ES-I3 (cell line): ENCODE measurements around the gene SPECC1L.
"Not testable (repeated sequence)": the region's sequence is repeated elsewhere in the genome, so short reads cannot be mapped to it uniquely, and the experiment has no call there.

Experiments
- H3K36me3 ChIP-seq: 2 replicates; pipeline ENCODE4 v1.6.1; 2013; ENCODE audit warnings: mild to moderate bottlenecking, low read length, control low read depth, moderate library complexity; ENCODE audit not compliant: insufficient read depth
- H3K4me1 ChIP-seq: 2 replicates; pipeline ENCODE4 v1.6.1; 2013; ENCODE audit warnings: mild to moderate bottlenecking, control low read depth, low read length; ENCODE audit not compliant: insufficient read depth
- H3K9ac ChIP-seq: 2 replicates; pipeline ENCODE4 v1.6.1; 2013; ENCODE audit warnings: low read depth, mild to moderate bottlenecking, low read length, moderate library complexity
- H3K9me3 ChIP-seq: 2 replicates; pipeline ENCODE4 v1.6.1; 2013; ENCODE audit warnings: mild to moderate bottlenecking, low read length, moderate library complexity; ENCODE audit not compliant: control insufficient read depth, insufficient read depth

The SPECC1L gene

DNA sequence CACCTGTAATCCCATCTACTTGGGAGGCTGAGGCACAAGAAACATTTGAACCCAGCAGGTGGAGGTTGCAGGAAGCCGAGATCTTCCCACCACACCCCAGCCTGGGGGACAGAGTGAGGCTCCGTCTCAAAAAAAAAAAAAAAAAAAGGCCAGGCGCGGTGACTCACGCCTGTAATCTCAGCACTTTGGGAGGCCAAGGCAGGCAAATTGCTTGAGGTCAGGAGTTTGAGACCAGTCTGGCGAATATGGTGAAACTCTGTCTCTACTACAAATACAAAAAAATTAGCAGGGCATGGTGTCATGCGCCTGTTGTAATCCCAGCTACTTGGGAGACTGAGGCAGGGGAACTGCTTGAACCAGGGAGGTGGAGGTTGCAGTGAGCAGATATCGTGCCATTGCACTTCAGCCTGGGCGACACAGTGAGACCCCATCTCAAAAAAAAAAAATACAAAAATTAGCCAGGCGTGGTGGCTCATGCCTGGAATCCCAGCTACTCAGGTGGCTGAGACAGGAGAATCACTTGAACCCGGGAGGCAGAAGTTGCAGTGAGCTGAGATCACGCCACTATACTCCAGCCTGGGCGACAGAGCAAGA, 32.4 kb upstream of the SPECC1L start:
- peaks cover 10% of the 10 kb centered on the region; the same call in 1 of the 2 replicates for H3K4me1 ChIP-seq
- H3K9me3 ChIP-seq, H3K9ac ChIP-seq, H3K36me3 ChIP-seq: not testable (repeated sequence)

DNA sequence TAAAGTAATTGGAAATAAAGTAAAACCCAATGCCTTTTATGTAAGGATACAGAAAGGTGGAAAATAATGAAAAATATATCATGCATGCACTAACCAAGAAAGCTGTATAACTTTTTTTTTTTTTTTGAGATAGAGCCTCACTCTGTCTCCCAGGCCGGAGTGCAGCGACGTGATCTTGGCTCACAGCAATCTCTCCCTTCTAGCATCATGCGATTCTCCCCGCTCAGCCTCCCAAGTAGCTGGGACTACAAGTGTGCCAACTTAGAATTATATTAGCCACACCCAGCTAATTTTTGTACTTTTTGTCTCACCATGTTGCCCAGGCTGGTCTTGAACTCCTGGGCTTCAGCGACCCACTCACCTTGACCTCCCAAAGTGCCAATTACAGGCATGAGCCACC, 30.2 kb upstream of the SPECC1L start:
- no peaks in the 10 kb centered on the region for H3K9me3 ChIP-seq
- H3K36me3 ChIP-seq: no peaks in the 10 kb centered on the region
- peaks cover 15% of the 10 kb centered on the region; the same call in 1 of the 2 replicates for H3K4me1 ChIP-seq
- H3K9ac ChIP-seq: no peak overlapping the region

DNA sequence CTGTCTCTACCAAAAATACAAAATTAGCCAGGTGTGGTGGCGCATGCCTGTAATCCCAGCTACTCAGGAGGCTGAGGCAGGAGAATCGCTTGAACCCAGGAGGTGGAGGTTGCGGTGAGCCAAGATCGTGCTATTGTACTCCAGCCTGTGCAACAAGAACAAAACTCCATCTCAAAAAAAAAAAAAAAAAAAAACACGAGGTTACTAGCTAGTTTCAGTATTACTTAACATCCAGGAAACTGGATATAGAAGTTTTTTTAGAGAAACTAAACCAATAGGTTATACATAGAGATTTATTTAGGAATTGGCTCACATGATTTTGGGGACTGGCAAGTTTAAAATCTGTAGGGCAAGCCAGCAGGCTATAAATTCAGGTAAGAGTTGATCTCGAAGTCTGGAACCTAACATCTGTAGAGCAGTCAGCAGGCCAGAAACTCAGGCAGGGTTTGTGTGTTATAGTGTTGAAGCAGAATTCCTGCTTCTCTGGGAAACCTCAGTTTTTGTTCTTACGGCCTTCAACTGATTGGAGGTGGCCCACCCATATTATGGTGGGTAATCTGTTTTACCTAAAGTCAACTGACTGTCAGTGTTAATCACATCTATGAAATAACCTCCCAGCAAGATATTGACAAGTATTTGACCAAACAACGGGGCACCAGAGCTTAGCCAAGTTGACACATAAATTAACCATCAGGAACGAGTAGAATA, 29.5 kb upstream of the SPECC1L start:
- not testable (repeated sequence) for H3K36me3 ChIP-seq, H3K9me3 ChIP-seq, H3K9ac ChIP-seq
- H3K4me1 ChIP-seq: peaks cover 15% of the 10 kb centered on the region; the same call in 1 of the 2 replicates

DNA sequence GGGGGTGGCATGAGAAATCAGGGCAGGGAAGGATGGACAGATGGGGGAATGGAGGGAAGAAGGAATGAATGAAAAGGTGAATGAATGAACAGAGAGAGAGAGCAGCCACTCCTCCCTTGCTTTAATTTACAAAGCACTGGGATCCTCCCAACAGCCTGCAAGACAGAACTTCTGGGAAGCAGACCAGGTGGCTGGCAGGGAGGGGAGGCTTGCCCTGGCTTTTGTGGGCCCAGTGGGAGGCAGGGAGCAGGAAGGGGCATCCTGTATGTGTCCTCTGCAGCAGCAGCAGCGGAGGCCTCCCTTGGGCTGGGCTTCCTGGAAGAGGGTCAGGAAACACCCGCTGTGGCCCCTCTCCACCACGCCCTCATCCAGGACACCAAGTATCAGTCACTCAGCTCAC, 27.2 kb upstream of the SPECC1L start:
- not testable (repeated sequence) for H3K9ac ChIP-seq, H3K9me3 ChIP-seq, H3K36me3 ChIP-seq
- H3K4me1 ChIP-seq: peaks cover 18% of the 10 kb centered on the region; the same call in 1 of the 2 replicates

DNA sequence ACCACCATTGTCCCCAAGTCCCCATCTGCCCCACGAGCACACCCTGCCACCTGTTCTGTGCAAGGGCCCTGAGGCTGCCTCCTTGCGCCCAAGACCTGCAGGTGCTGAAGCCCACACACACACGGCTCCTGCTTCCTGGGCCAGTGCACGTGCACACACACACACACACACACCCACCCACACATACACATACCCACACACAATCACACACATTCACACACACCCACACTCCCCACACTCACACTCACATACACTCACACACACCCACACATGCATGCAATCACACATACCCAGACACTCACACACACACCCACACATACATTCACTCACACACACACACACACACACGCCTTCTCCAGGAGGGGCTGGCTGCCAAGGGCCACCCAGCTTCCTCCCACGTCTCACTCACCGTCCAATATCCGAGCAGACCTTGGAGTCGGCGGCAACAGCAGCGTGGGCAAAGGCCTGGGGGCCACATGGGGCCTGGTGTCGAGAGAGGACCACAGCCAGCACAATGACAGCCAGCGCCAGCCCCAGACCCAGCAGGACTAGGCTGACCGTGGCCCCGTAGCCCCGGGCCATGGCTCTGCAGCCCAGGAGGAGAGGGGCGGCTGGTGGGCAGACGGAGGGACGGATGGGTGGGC, 26.4 kb upstream of the SPECC1L start:
- H3K9ac ChIP-seq: no peak overlapping the region
- no peaks in the 10 kb centered on the region for H3K36me3 ChIP-seq
- peaks cover 18% of the 10 kb centered on the region; the same call in 1 of the 2 replicates for H3K4me1 ChIP-seq
- no peaks in the 10 kb centered on the region for H3K9me3 ChIP-seq

DNA sequence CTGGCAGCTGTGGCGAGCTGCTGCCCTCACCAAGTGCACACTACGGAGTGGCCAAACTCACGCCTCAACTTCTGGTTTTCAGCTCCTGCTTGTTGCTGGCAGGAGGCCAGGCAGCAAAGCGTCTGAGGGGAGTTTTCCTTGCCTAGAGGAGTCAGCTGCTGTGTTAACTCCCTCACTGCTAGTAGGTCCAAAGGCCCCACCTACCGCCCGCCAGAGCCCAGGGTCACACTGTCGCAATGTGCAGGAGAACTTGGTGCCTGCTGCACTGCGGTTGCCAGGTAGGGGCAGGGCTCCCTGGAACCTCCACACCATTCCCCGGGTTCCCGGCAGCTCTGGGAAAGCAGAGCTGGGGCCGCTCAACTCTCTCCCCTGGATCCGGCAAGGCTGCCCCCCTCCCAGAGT, 25.6 kb upstream of the SPECC1L start, which contains the start of gene GGT5:
TSS of gene GGT5 (minus strand) at position 53 of the 402 bp plus-strand sequence. CDS start 357 bp downstream, outside the sequence.
- not testable (repeated sequence) for H3K9ac ChIP-seq, H3K36me3 ChIP-seq, H3K9me3 ChIP-seq
- H3K4me1 ChIP-seq: peaks cover 18% of the 10 kb centered on the region; the same call in 1 of the 2 replicates

DNA sequence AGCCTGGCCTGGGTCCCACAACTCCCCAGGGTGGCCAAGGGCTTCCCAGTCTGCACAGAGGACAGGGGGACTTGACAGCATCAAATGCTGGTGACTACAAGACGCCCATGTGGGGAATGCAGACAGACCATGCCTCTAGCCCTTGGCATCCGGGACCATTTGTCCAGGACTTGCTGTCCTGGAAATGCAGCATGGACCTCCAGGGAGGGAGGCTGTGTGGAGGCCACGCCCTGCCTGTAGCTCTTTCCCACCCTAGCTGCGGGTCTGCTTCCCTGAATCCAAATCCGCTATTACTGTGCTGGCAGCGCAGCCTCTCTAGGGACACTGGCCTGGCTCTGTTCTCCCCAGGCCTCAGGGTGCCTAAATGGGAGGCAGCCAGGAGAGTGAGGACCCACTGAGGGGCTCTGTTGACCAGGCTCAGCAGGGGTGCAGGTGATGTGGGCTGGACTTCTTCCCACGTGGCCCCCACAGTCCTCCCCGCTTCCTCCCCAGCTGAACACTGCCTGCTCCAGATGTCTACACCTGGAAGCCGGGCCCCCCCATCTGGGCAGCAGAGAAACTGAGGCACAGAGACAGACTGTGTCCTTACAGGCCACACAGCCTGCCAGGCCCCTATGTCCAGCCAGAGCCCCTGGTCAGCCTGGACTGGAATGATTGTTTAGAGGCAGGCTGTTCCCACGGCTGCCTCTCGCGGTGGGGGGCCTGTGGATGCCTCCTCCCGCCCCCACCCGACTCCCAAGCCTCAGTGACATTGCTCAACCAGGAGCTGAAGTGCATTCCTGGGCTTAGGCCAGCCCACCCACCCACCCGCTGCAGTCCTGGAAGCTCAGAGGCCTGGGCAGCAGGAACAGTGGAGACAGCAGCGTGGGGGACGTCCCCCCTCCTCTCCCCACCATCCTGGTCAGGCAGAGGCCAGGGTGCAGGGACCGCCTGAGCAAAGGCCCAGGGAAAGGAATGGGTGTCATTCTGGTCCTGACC, 24.8 kb upstream of the SPECC1L start:
- not testable (repeated sequence) for H3K9ac ChIP-seq

DNA sequence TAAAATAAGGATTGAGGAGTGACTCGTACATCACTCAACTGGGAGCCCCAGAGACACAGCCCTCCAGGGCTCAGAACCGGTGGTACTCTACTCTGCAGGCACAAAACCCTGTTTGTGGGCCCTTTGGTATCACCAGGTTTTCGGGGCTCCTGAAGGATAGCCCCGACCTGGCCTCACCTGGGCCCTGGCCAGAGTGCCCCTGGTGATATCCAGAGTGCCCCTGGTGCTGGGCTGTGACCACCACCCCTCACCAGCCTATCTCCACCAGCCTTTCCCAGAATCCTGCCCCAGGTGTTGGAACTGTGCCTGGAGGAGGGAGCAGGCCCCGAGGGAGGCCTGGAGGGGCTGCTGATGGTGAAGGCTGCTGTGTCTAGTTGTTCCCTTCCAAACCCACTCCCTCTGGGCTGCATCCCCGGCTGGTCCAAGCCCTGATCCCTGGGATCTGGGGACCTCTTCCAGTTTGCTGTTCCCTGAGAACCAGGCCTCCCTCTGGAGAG, 23.6 kb upstream of the SPECC1L start:
- Histone ChIP-seq H3K36me3 (no peaks in the 10 kb centered on the region), H3K9ac (no peak overlapping the region), H3K4me1 (peaks cover 18% of the 10 kb centered on the region; the same call in 1 of the 2 replicates), H3K9me3 (no peaks in the 10 kb centered on the region)

More for the DNA sequence above, 24.8 kb upstream of the SPECC1L start:
- peaks cover 18% of the 10 kb centered on the region; the same call in 1 of the 2 replicates for H3K4me1 ChIP-seq
- not testable (repeated sequence) for H3K36me3 ChIP-seq, H3K9me3 ChIP-seq

DNA sequence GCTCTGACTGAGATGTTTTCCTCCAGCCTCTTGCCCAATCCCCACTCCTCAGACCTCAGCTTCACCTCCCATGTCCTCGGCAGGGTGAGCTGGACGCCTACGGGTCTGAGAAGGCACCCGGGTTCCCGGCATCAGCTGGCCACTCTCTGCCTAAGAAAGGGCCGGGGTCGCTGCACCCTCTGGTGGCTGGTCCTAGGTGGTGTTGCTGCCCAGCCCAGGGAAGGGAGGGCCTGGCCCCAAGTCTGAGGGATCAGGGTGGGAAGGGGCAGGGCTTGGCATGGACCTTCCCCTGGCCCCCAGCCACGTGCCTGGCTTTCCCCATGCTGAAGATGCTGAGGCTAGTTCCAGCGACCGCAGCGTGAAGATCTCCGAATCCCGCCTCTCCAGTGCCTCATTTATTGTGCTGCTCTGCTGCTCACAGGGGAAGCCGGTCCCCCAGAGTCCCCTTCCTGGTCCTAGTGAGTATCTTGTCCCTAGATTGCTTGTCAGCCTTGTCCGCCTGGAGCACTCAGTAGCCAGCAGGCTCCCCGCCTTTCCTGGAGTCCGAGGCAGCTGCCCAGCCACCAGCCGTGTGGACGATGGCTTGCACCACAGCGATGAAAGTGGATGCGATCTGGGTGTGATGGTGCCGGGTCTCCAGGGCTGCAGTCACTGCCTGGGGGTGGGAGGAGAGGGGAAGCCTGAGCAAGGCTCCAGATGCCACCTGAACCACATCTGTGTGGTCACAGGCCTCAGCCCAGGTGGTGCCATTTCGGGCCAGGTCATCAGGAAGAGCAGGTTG, 22.9 kb upstream of the SPECC1L start:
- peaks cover 12% of the 10 kb centered on the region; the same call in 1 of the 2 replicates for H3K4me1 ChIP-seq
- H3K36me3 ChIP-seq: no peaks in the 10 kb centered on the region
- no peak overlapping the region for H3K9ac ChIP-seq
- no peaks in the 10 kb centered on the region for H3K9me3 ChIP-seq

DNA sequence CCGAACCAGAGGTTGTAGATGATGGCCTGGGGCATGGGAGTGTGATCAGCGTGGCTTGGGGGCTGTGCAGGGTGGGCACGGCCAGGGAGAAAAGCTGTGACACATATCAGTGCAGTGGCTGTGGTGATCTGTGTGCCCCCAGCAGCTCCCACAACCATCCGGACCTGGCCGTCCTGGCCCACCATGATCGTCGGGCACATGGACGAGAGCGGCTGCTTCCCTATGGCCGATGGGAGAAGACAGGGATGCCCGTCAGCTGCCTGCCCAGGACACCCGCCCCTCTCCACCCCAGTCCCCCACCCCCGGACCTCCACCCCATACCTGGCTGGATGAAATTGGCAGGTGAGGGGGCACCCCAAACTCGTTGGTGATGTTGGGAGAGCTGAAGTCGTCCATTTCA, 22.0 kb upstream of the SPECC1L start:
- not testable (repeated sequence) for H3K9me3 ChIP-seq, H3K36me3 ChIP-seq, H3K4me1 ChIP-seq, H3K9ac ChIP-seq

DNA sequence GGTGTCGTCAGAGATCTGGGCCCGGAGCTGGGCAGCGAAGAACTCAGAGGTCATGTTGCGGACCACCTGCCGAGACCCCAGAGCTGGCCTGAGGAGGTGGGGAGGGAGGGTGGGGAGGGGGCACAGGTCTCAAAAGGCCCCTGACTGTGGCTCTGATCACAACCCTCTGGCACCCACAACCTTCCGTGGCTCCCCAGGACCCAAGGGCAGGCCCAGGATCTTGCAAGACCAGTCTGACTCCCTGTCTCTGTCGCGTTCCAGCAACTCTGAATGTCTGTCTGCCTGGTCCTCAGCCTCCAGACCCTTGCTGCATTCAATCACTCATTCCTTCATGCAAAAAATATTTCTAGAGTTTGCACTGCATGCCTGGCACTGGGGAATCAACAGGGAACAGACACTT, 21.2 kb upstream of the SPECC1L start:
- H3K4me1 ChIP-seq, H3K36me3 ChIP-seq, H3K9me3 ChIP-seq, H3K9ac ChIP-seq: not testable (repeated sequence)

DNA sequence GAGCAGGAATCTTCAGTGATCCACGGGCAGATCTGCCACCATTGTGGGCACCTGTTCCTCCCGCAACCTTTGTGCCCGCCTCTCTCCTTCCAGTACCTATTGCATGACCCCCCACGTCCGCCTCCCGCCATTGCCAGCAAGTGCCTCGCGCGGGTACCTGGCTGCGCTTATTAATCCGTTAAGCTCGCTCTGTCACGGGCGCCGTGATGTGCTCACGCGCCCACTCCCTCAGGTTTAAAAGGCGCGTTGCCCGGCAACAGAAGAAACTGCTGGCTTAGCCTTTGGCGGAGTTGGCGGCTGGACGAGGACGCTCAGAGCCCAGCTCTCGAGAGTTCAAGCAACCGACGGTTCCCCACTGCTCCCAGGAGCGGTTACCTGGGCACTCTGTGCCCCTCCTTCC, 19.3 kb upstream of the SPECC1L start:
- H3K9me3 ChIP-seq, H3K9ac ChIP-seq, H3K36me3 ChIP-seq, H3K4me1 ChIP-seq: not testable (repeated sequence)

DNA sequence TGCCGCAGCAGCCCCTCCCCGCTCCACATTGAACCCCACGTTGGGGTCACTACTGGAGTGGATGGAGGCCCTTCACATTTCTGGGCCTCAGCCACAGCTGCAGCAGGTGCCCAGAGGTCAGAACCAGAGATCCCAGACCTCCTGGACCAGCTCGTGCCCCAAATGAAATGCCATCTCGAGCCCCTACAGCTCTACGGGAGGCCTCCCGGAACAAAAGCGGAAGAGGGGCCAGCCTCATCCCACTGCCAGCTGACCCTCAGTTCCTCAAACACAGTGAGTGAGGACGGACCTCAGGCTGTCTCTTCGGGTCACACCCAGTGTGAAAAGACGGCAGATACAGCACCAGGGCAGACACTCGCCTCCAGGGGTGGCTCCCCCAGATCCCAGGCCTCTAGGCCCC, 17.5 kb upstream of the SPECC1L start:
- not testable (repeated sequence) for H3K9me3 ChIP-seq, H3K36me3 ChIP-seq, H3K9ac ChIP-seq, H3K4me1 ChIP-seq
